ENCODE data around the gene EYS.
"Not testable (repeated sequence)": the region's sequence is repeated elsewhere in the genome, so short reads cannot be mapped to it uniquely, and the experiment has no call there.

EYS gene

DNA sequence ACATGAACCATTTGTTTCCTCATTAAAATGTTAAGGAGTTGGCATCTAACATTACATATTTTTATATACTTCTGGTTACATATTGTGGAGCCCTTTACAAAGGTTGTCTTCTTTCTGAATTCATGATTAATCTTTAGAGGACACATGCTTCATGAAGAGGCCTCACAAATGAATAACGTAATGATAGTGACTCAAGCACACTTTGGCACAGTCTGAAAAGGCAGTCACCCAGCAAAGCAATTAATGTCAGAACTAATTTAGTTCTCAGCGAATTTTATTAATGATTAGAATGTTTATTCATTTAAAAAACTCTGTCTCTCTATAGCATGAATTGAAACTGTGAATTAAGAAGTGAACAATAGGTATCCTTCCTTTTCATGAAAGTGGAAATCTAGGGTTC lies 1217.3 kb downstream of the EYS start:
- DNase-seq (ENCODE audit: low spot score), result no peak
- TF ChIP-seq, protein P1, sequence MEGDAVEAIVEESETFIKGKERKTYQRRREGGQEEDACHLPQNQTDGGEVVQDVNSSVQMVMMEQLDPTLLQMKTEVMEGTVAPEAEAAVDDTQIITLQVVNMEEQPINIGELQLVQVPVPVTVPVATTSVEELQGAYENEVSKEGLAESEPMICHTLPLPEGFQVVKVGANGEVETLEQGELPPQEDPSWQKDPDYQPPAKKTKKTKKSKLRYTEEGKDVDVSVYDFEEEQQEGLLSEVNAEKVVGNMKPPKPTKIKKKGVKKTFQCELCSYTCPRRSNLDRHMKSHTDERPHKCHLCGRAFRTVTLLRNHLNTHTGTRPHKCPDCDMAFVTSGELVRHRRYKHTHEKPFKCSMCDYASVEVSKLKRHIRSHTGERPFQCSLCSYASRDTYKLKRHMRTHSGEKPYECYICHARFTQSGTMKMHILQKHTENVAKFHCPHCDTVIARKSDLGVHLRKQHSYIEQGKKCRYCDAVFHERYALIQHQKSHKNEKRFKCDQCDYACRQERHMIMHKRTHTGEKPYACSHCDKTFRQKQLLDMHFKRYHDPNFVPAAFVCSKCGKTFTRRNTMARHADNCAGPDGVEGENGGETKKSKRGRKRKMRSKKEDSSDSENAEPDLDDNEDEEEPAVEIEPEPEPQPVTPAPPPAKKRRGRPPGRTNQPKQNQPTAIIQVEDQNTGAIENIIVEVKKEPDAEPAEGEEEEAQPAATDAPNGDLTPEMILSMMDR (IDR thresholded peaks at IDR 0.05; ENCODE audit: extremely low read depth, missing control alignments), result no peak

GRCh38 chr6:64486578-64487351 lies 1220.3 kb downstream of the EYS start:
- TF ChIP-seq, protein P1 (IDR thresholded peaks at IDR 0.05; ENCODE audit: extremely low read depth, missing control alignments), result no peak

DNA sequence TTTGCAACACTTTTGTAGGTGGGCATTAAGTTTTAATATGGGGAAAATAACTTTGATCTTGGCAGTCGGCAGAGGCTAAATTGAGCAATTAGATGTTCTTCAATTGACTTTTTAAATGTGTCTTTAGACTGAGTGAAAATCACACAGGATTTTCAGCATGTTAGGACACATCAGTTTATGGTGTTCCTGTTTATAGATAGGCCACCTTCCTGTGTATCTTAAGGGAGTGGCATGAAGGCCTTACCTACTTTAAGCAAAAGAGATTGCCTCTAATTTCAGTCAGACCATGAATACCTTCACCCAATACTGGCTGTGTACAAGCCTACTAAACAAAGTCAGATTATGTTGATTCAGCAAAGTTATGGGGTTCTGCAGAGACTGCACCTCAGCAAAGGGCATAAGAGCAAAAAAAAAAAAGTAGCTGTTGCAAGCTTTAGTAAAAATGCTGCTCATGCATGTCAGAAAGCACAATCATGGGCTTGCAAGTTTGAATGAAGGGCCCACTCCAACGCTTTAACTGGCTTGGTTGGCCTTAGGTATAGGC lies 1223.0 kb downstream of the EYS start:
- TF ChIP-seq, protein P1 (IDR thresholded peaks at IDR 0.05; ENCODE audit: extremely low read depth, missing control alignments), result no peak
- no peak for DNase-seq (ENCODE audit: low spot score)

More at GRCh38 chr6:64486578-64487351, 1220.3 kb downstream of the EYS start:
- no peak for DNase-seq (ENCODE audit: low spot score)

- DNase-seq (ENCODE audit: low spot score), result no peak
- TF ChIP-seq, protein P1 (IDR thresholded peaks at IDR 0.05; ENCODE audit: extremely low read depth, missing control alignments), result no peak
These were observed 1224.4 kb downstream of the EYS start for GRCh38 chr6:64482631-64483030.

GRCh38 chr6:64479134-64479533 lies 1227.9 kb downstream of the EYS start:
- DNase-seq (ENCODE audit: low spot score), result no peak
- TF ChIP-seq, protein P1 (IDR thresholded peaks at IDR 0.05; ENCODE audit: extremely low read depth, missing control alignments), result no peak

DNA sequence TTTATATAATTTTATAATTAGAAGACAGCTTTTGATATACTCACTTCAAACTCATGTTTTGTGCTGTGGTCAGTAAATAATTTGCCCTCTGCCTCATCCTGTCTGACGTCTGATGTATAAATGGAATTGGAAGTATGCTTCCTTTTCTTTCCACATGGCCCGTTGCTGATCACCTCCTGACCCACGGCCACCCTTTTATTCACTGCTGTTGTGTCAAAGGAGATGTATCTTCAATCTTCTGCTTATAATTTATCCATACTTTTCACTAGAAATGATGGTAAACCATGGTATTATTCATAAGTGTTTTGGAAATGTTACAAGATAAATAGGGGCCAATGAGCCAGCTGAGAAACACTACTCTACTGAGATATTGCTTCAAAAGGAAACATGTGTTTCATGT lies 1229.6 kb downstream of the EYS start:
- DNase-seq (ENCODE audit: low spot score), result no peak
- TF ChIP-seq, protein P1 (IDR thresholded peaks at IDR 0.05; ENCODE audit: extremely low read depth, missing control alignments), result no peak

- DNase-seq (ENCODE audit: low spot score), result no peak
- TF ChIP-seq, protein P1 (IDR thresholded peaks at IDR 0.05; ENCODE audit: extremely low read depth, missing control alignments), result no peak
These were observed 1230.1 kb downstream of the EYS start for GRCh38 chr6:64476935-64477334.

- DNase-seq (ENCODE audit: low spot score), result not testable (repeated sequence)
These were observed 1237.6 kb downstream of the EYS start for GRCh38 chr6:64469405-64469804.

Measured in GM20000 (cell line).